GM23248 (cell line): ENCODE results near the gene DEDD. TPM values are rescaled to one million over a fixed set of nuclear protein-coding genes. Genes with fewer than 3 reads are reported as not detected.

ENCODE experiments used
- DNase-seq: peaks from one replicate; pipeline ENCODE4 v3.0.0-alpha.2; 2015
- H2AFZ ChIP-seq: fragments of 200-600 bp; sonication (generic); 2 replicates; pipeline ENCODE4 v1.6.1; 2016; ENCODE audit warnings: antibody characterized with exemption
- H3F3A ChIP-seq: fragments of 200-600 bp; sonication (generic); 2 replicates; pipeline ENCODE4 v1.6.1; 2016; ENCODE audit warnings: mild to moderate bottlenecking, antibody characterized with exemption, mixed run types; ENCODE audit not compliant: insufficient read depth
- H3K27ac ChIP-seq: fragments of 200-600 bp; sonication (generic); 2 replicates; pipeline ENCODE4 v1.5.1; 2016; ENCODE audit warnings: mild to moderate bottlenecking
- H3K27me3 ChIP-seq: fragments of 200-600 bp; sonication (generic); replicated peaks from 2 replicates; pipeline ENCODE4 v1.6.1; 2016; ENCODE audit warnings: mild to moderate bottlenecking; ENCODE audit not compliant: insufficient read depth
- H3K36me3 ChIP-seq: fragments of 200-600 bp; sonication (generic); 2 replicates; pipeline ENCODE4 v1.6.1; 2016; ENCODE audit warnings: low read depth, mild to moderate bottlenecking
- H3K4me1 ChIP-seq: fragments of 200-600 bp; sonication (generic); 2 replicates; pipeline ENCODE4 v1.6.1; 2016; ENCODE audit warnings: mild to moderate bottlenecking; ENCODE audit not compliant: insufficient read depth
- H3K4me2 ChIP-seq: fragments of 200-600 bp; sonication (generic); one replicate; pipeline ENCODE4 v1.6.1; 2016; ENCODE audit warnings: mild to moderate bottlenecking; ENCODE audit not compliant: unreplicated experiment
- H3K4me3 ChIP-seq: fragments of 200-600 bp; sonication (generic); 2 replicates; pipeline ENCODE4 v1.5.1; 2016; ENCODE audit warnings: mild to moderate bottlenecking
- H3K79me2 ChIP-seq: fragments of 200-600 bp; sonication (generic); 2 replicates; pipeline ENCODE4 v1.6.1; 2016; ENCODE audit warnings: mild to moderate bottlenecking; ENCODE audit not compliant: insufficient read depth
- H3K9ac ChIP-seq: fragments of 200-600 bp; sonication (generic); 2 replicates; pipeline ENCODE4 v1.6.1; 2016; ENCODE audit warnings: mild to moderate bottlenecking
- H3K9me2 ChIP-seq: fragments of 200-600 bp; sonication (generic); 2 replicates; pipeline ENCODE4 v1.6.1; 2016; ENCODE audit warnings: mixed run types, mild to moderate bottlenecking, moderate library complexity; ENCODE audit not compliant: insufficient read depth
- H3K9me3 ChIP-seq: fragments of 200-600 bp; sonication (generic); one replicate; pipeline ENCODE4 v1.6.1; 2017; ENCODE audit warnings: low read depth
- H4K20me1 ChIP-seq: fragments of 200-600 bp; sonication (generic); 2 replicates; pipeline ENCODE4 v1.6.0; 2016; ENCODE audit not compliant: insufficient read depth
- EZH2 ChIP-seq: fragments of 200-600 bp; sonication (generic); IDR thresholded peaks from 2 replicates; pipeline ENCODE4 v1.6.1; 2018; ENCODE audit warnings: antibody characterized with exemption, mild to moderate bottlenecking; ENCODE audit not compliant: insufficient read depth, poor library complexity, severe bottlenecking
- EZH2phosphoT487 ChIP-seq: fragments of 200-600 bp; sonication (generic); IDR thresholded peaks from 2 replicates; pipeline ENCODE4 v1.6.1; 2018; ENCODE audit warnings: antibody characterized with exemption, moderate library complexity, mild to moderate bottlenecking, low read depth; ENCODE audit not compliant: insufficient read depth
- WGBS, 2 experiments: methylation state at CpG; one replicate each; pipeline ENCODE4 v1.1.6; 2015 to 2017; ENCODE audit warnings: low lambda C conversion rate in 2 of 2, low coverage in 1 of 2; ENCODE audit errors: missing lambda C conversion rate in 2 of 2; 5-methylcytosine and 5-hydroxymethylcytosine counted together
- in situ Hi-C: fragments of 300-500 bp; cut with MboI; formaldehyde crosslinking; loops from 2 replicates; pipeline ENCODE4 v1.15.0; 2020
- polyA plus RNA-seq: library from polyadenylated mRNA; unstranded; fragments of >200 nt; fragmentation: Nextera tagmentation; extraction: Ambion mirVana; gene quantifications from 2 replicates; pipeline ENCODE4 v1.2.1, GENCODE V29; 2016
- total RNA-seq: library from RNA; depleted of rRNA; stranded (reverse); fragments of >200 nt; shearing (Covaris generic); gene quantifications from 2 replicates; pipeline ENCODE4 v1.2.3, GENCODE V29; 2014

Gene DEDD
- total and polyA plus RNA-seq, 2 experiments from 2014 or later: 36.7 to 37.8 TPM

GRCh38 chr1:161162052-161162451 is 29.6 kb upstream of the DEDD start:
- Histone ChIP-seq H3K27me3 (no peaks in the 10 kb centered on the region), H3K9me2 (no peaks in the 10 kb centered on the region), H3K79me2 (peaks cover 15% of the 10 kb centered on the region), H2AFZ (no peak overlapping the region), H3K9me3 (no peaks in the 10 kb centered on the region), H3F3A (peaks cover 38% of the 10 kb centered on the region), H3K27ac (no peak overlapping the region), H3K9ac (no peak overlapping the region), H4K20me1 (no peaks in the 10 kb centered on the region), H3K4me3 (no peak overlapping the region), H3K4me1 (peaks cover 9% of the 10 kb centered on the region), H3K36me3 (no peaks in the 10 kb centered on the region; the same call in 1 of the 2 replicates), H3K4me2 (no peak overlapping the region)
- no peak for TF ChIP-seq EZH2
- no peak for TF ChIP-seq EZH2phosphoT487
- in situ Hi-C loops: no loop called here
- 84 to 85% methylated on average over 7 of the region's 7 CpGs for WGBS, 2 experiments
- DNase-seq: no peak

- H2AFZ ChIP-seq: no peak overlapping the region
- no peak overlapping the region for H3K27ac ChIP-seq
- H3K4me2 ChIP-seq: no peak overlapping the region
- no peaks in the 10 kb centered on the region for H3K9me3 ChIP-seq
- DNase-seq: no peak
- no peaks in the 10 kb centered on the region; the same call in 1 of the 2 replicates for H3K36me3 ChIP-seq
- H3K79me2 ChIP-seq: peaks cover 15% of the 10 kb centered on the region
- in situ Hi-C loops: no loop called here
- H3F3A ChIP-seq: peaks cover 42% of the 10 kb centered on the region
- TF ChIP-seq EZH2phosphoT487 (no peak), EZH2 (no peak)
- H3K4me3 ChIP-seq: no peak overlapping the region
- H3K4me1 ChIP-seq: peaks cover 9% of the 10 kb centered on the region
- H3K9me2 ChIP-seq: no peaks in the 10 kb centered on the region
- 72 to 85% methylated on average over 2 to 5 of the region's 5 CpGs for WGBS, 2 experiments
- H3K9ac ChIP-seq: no peak overlapping the region
- no peaks in the 10 kb centered on the region for H3K27me3 ChIP-seq
- H4K20me1 ChIP-seq: no peaks in the 10 kb centered on the region
Measured at GRCh38 chr1:161161652-161162051, 29.2 kb upstream of the DEDD start.

GRCh38 chr1:161160671-161161145 is 28.2 kb upstream of the DEDD start:
- Histone ChIP-seq H4K20me1 (no peaks in the 10 kb centered on the region), H3K9me3 (no peaks in the 10 kb centered on the region), H3K79me2 (peaks cover 17% of the 10 kb centered on the region), H3K27ac (no peak overlapping the region), H3K4me2 (no peak overlapping the region), H3K4me3 (no peak overlapping the region), H3K9me2 (no peaks in the 10 kb centered on the region), H2AFZ (no peak overlapping the region), H3K9ac (0 out of 2 replicates have a peak overlapping the region, but pooled peaks have one; percentile 10), H3F3A (peaks cover 42% of the 10 kb centered on the region), H3K4me1 (peaks cover 9% of the 10 kb centered on the region), H3K36me3 (no peaks in the 10 kb centered on the region; the same call in 1 of the 2 replicates), H3K27me3 (no peaks in the 10 kb centered on the region)
- in situ Hi-C loops: no loop called here
- WGBS, 2 experiments: 81 to 88% methylated on average over 22 of the region's 22 CpGs
- DNase-seq: no peak
- TF ChIP-seq EZH2: no peak
- no peak for TF ChIP-seq EZH2phosphoT487

- peak overlapping the region; percentile 96 for H3K4me2 ChIP-seq
- no peaks in the 10 kb centered on the region for H3K27me3 ChIP-seq
- H3K4me3 ChIP-seq: peak overlapping the region; percentile 82
- H2AFZ ChIP-seq: peak overlapping the region; percentile 88
- H3K27ac ChIP-seq: peak overlapping the region; percentile 73; the same call in 1 of the 2 replicates
- H3K9me3 ChIP-seq: no peaks in the 10 kb centered on the region
- peaks cover 25% of the 10 kb centered on the region for H3K79me2 ChIP-seq
- no peaks in the 10 kb centered on the region; the same call in 1 of the 2 replicates for H3K36me3 ChIP-seq
- H3K4me1 ChIP-seq: peaks cover 3% of the 10 kb centered on the region; the same call in 1 of the 2 replicates
- 1 to 2% methylated on average over 11 of the region's 11 CpGs for WGBS, 2 experiments
- H3F3A ChIP-seq: peaks cover 34% of the 10 kb centered on the region
- in situ Hi-C loops: no loop called here
- H3K9me2 ChIP-seq: no peaks in the 10 kb centered on the region
- H4K20me1 ChIP-seq: no peaks in the 10 kb centered on the region
- DNase-seq: no peak
- no peak for TF ChIP-seq EZH2
- peak overlapping the region; percentile 93 for H3K9ac ChIP-seq
Measured at GRCh38 chr1:161159913-161160243, 27.4 kb upstream of the DEDD start.
